ENCODE measurements around the gene MDH2. TPM values are rescaled to one million over a fixed set of nuclear protein-coding genes. Genes with fewer than 3 reads are reported as not detected.
"Not testable (repeated sequence)": the region's sequence is repeated elsewhere in the genome, so short reads cannot be mapped to it uniquely, and the experiment has no call there.

Gene MDH2
- total and polyA plus RNA-seq, 4 donors, result 33.6 to 275 (median 163) TPM

DNA sequence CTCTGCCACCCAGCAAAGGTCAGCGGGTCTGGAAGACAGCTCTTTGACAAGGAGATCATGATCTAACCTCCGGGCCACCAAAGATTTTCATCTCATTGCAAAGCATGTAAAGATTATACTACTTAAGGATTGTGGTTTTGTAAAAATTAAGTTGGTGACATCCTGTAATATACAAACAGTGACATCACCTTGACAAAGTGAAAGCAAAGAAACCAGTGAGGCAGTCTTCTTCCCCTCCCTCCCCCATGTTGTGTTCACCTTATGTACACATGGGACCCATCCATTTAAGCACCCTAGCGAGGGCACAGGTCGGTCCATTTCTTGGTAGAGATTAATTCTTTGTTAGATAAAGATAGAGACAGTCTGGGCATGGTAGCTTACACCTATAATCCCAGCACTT, 3.9 kb downstream of the MDH2 start:
- H3K4me1 ChIP-seq (ENCODE audit: control insufficient read depth in 4 of 4, insufficient read depth in 4 of 4, low read length in 3 of 4), result peaks cover 5 to 16% (median 9%) of the 10 kb centered on the region in 4 donors

DNA sequence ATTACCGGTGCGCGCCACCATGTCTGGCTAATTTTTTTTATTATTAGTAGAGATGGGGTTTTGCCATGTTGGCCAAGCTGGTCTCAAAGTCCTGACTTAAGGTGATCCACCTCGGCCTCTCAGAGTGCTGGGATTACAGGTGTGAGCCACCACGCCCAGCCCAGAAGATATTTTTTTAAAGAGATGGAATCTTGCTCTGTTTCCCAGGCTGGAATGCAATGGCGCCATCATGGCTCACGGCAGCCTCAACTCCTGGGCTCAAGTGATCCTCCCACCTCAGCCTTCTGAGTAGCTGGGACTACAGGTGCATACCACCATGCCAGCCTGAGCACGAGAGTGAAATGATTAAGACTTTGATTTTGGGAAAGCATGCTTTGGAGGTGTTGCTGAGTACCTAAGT, 4.8 kb downstream of the MDH2 start:
- 98% methylated on average over 8 of the region's 8 CpGs for WGBS
- H3K9me3 ChIP-seq (ENCODE audit: control insufficient read depth in 4 of 4, low read length in 3 of 4); H3K27ac ChIP-seq (ENCODE audit: low read depth in 1 of 2, low read length in 2 of 2); H3K4me3 ChIP-seq (ENCODE audit: low read depth in 1 of 3, low read length in 3 of 3); H3K9ac ChIP-seq (ENCODE audit: low read depth in 1 of 2, low read length in 2 of 2); H3K27me3 ChIP-seq (ENCODE audit: control insufficient read depth in 4 of 4, insufficient read depth in 4 of 4, low read length in 3 of 4); DNase-seq (ENCODE audit: low spot score): not testable (repeated sequence)
- H3K36me3 ChIP-seq (ENCODE audit: control insufficient read depth in 4 of 4, insufficient read depth in 3 of 4, low read depth in 1 of 4, low read length in 3 of 4), result peaks cover 0 to 15% (median 2%) of the 10 kb centered on the region in 4 donors
- H3K4me1 ChIP-seq (ENCODE audit: control insufficient read depth in 4 of 4, insufficient read depth in 4 of 4, low read length in 3 of 4), result peaks cover 9 to 21% (median 13%) of the 10 kb centered on the region in 4 donors

More for the DNA sequence above, 3.9 kb downstream of the MDH2 start:
- no peaks in the 10 kb centered on the region for H3K9me3 ChIP-seq (ENCODE audit: control insufficient read depth in 4 of 4, low read length in 3 of 4)
- H3K9ac ChIP-seq (ENCODE audit: low read depth in 1 of 2, low read length in 2 of 2), result no peak overlapping the region
- no peak overlapping the region for H3K4me3 ChIP-seq (ENCODE audit: low read depth in 1 of 3, low read length in 3 of 3)
- H3K36me3 ChIP-seq (ENCODE audit: control insufficient read depth in 4 of 4, insufficient read depth in 3 of 4, low read depth in 1 of 4, low read length in 3 of 4), result peaks cover 0 to 15% (median 2%) of the 10 kb centered on the region in 4 donors
- TF ChIP-seq HNF4G (IDR thresholded peaks at IDR 0.05) (no peak), RAD21 (IDR thresholded peaks at IDR 0.05) (no peak), RXRA (IDR thresholded peaks at IDR 0.05) (no peak), TAF1 (conservative IDR thresholded peaks at IDR 0.05) (no peak), SP1 (IDR thresholded peaks at IDR 0.05) (no peak), YY1 (IDR thresholded peaks at IDR 0.05) (no peak), NR2F2 (IDR thresholded peaks at IDR 0.05) (no peak), JUND (IDR thresholded peaks at IDR 0.05) (no peak), FOXA2 (IDR thresholded peaks at IDR 0.05) (no peak), GABPA (IDR thresholded peaks at IDR 0.05 in 1 of 2, conservative IDR thresholded peaks at IDR 0.05 in 1 of 2) (no peak), HNF4A (conservative IDR thresholded peaks at IDR 0.05) (no peak), EGR1 (IDR thresholded peaks at IDR 0.05; ENCODE audit: low read depth in 2 of 2) (no peak)
- TF ChIP-seq, protein P1, sequence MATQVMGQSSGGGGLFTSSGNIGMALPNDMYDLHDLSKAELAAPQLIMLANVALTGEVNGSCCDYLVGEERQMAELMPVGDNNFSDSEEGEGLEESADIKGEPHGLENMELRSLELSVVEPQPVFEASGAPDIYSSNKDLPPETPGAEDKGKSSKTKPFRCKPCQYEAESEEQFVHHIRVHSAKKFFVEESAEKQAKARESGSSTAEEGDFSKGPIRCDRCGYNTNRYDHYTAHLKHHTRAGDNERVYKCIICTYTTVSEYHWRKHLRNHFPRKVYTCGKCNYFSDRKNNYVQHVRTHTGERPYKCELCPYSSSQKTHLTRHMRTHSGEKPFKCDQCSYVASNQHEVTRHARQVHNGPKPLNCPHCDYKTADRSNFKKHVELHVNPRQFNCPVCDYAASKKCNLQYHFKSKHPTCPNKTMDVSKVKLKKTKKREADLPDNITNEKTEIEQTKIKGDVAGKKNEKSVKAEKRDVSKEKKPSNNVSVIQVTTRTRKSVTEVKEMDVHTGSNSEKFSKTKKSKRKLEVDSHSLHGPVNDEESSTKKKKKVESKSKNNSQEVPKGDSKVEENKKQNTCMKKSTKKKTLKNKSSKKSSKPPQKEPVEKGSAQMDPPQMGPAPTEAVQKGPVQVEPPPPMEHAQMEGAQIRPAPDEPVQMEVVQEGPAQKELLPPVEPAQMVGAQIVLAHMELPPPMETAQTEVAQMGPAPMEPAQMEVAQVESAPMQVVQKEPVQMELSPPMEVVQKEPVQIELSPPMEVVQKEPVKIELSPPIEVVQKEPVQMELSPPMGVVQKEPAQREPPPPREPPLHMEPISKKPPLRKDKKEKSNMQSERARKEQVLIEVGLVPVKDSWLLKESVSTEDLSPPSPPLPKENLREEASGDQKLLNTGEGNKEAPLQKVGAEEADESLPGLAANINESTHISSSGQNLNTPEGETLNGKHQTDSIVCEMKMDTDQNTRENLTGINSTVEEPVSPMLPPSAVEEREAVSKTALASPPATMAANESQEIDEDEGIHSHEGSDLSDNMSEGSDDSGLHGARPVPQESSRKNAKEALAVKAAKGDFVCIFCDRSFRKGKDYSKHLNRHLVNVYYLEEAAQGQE (IDR thresholded peaks at IDR 0.05), result no peak
- TF ChIP-seq, protein P2, sequence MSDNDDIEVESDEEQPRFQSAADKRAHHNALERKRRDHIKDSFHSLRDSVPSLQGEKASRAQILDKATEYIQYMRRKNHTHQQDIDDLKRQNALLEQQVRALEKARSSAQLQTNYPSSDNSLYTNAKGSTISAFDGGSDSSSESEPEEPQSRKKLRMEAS (IDR thresholded peaks at IDR 0.05), result no peak
- TF ChIP-seq, protein P3, sequence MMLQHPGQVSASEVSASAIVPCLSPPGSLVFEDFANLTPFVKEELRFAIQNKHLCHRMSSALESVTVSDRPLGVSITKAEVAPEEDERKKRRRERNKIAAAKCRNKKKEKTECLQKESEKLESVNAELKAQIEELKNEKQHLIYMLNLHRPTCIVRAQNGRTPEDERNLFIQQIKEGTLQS (IDR thresholded peaks at IDR 0.05), result no peak
- WGBS, result 85% methylated on average over 4 of the region's 4 CpGs
- H3K27ac ChIP-seq (ENCODE audit: low read depth in 1 of 2, low read length in 2 of 2), result peak overlapping the region; percentile 32 to 63
- no peaks in the 10 kb centered on the region for H3K27me3 ChIP-seq (ENCODE audit: control insufficient read depth in 4 of 4, insufficient read depth in 4 of 4, low read length in 3 of 4)
- DNase-seq (ENCODE audit: low spot score), result no peak

DNA sequence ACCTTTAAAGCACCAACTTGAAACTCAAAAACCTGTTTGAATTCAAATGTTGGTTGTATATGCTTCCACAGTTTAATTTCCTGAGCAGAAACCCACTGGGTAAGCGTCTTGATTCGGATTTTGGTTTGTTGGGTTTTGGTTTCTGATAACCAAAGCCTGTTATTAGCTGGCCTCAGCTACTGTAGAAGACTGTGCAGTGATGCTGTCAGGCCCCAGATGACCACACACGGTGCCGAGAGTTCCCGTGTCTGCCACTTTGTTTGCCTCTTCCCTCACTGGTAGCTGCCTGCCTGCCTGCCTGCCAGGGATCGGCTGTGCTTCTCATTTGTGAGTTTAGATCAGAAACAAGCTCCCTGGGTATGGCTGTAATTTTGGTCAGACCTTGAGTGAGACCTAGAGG, 5.6 kb downstream of the MDH2 start:
- 90% methylated on average over 6 of the region's 6 CpGs for WGBS
- TF ChIP-seq JUND (IDR thresholded peaks at IDR 0.05), result no peak
- TF ChIP-seq SP1 (IDR thresholded peaks at IDR 0.05), result no peak
- TF ChIP-seq, protein P3 (IDR thresholded peaks at IDR 0.05), result no peak
- TF ChIP-seq, protein P1 (IDR thresholded peaks at IDR 0.05), result no peak
- no peak for TF ChIP-seq YY1 (IDR thresholded peaks at IDR 0.05)
- no peak for TF ChIP-seq HNF4G (IDR thresholded peaks at IDR 0.05)
- TF ChIP-seq EGR1 (IDR thresholded peaks at IDR 0.05; ENCODE audit: low read depth in 2 of 2), result no peak
- TF ChIP-seq GABPA (IDR thresholded peaks at IDR 0.05 in 1 of 2, conservative IDR thresholded peaks at IDR 0.05 in 1 of 2), result no peak
- no peak for TF ChIP-seq TAF1 (conservative IDR thresholded peaks at IDR 0.05)
- TF ChIP-seq FOXA1 (IDR thresholded peaks at IDR 0.05), result no peak
- no peak for TF ChIP-seq NR2F2 (IDR thresholded peaks at IDR 0.05)
- no peak for TF ChIP-seq FOXA2 (IDR thresholded peaks at IDR 0.05)
- TF ChIP-seq RXRA (IDR thresholded peaks at IDR 0.05), result no peak
- TF ChIP-seq HNF4A (conservative IDR thresholded peaks at IDR 0.05), result no peak
- DNase-seq (ENCODE audit: low spot score), result no peak
- Histone ChIP-seq H3K36me3 (ENCODE audit: control insufficient read depth in 4 of 4, insufficient read depth in 3 of 4, low read depth in 1 of 4, low read length in 3 of 4) (peaks cover 0 to 18% (median 4%) of the 10 kb centered on the region in 4 donors), H3K9me3 (ENCODE audit: control insufficient read depth in 4 of 4, low read length in 3 of 4) (no peaks in the 10 kb centered on the region), H3K27ac (ENCODE audit: low read depth in 1 of 2, low read length in 2 of 2) (peak overlapping the region in 1 of 2 donors; percentile 70), H3K27me3 (ENCODE audit: control insufficient read depth in 4 of 4, insufficient read depth in 4 of 4, low read length in 3 of 4) (no peaks in the 10 kb centered on the region), H3K4me1 (ENCODE audit: control insufficient read depth in 4 of 4, insufficient read depth in 4 of 4, low read length in 3 of 4) (peaks cover 14 to 29% (median 18%) of the 10 kb centered on the region in 4 donors), H3K4me3 (ENCODE audit: low read depth in 1 of 3, low read length in 3 of 3) (no peak overlapping the region), H3K9ac (ENCODE audit: low read depth in 1 of 2, low read length in 2 of 2) (no peak overlapping the region)

Measured in liver (tissue), 9 donors.